Measurements from ENCODE around the gene IRAK1BP1.

GRCh38 chr6:78854546-78854945 lies 12.8 kb upstream of the IRAK1BP1 start:
- no peak for TF ChIP-seq CTCF (IDR thresholded peaks at IDR 0.05)
- TF ChIP-seq POLR2A (IDR thresholded peaks at IDR 0.05) = no peak
- TF ChIP-seq POLR2AphosphoS5 (IDR thresholded peaks at IDR 0.05) = no peak

Measured in prostate gland (tissue), 2 donors.